Activated naive CD4-positive, alpha-beta T cell treated with Interleukin-2 at 50 U/mL for 16 hours (primary cell): Measurements from ENCODE around the gene ST3GAL5.
"Not testable (repeated sequence)": the region's sequence is repeated elsewhere in the genome, so short reads cannot be mapped to it uniquely, and the experiment has no call there.

Source experiments
- DNase-seq: peaks from one replicate; pipeline ENCODE4 v3.0.0-alpha.2; 2020

Gene ST3GAL5

DNA sequence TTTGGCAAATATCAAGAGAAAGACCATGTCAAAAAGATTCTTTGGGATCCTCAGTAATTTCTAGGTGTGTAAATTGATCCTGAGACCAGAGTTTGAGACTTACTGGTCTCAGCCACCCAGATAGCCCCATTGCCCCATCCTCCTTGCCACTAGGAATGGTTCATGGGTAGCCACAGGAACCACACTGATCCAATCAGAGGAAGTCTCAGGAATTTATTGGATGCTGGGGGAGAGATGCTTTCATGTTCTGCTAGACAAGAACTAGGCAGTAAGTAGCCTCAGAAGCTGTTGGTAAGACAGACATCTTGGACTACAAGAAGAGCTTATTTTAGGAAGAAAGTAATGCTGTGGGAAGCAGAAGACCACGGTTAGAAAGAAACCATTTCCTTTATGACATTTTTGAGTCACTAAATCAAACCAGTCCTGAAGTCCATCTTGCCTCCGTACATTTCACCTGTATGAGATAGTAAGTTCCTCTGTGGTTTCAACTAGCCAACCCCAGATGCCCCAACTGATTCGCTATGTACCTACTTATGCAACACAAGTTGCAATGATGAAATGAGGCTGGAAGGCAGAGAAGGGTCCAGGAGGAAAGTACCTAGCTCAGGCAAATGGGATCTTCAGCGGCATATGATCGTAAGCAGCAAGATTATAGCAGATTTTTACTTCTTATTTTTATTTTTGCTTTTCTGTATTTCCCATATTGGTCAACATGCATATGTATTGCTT is 3.6 kb upstream of the ST3GAL5 start:
- no peak for DNase-seq

DNA sequence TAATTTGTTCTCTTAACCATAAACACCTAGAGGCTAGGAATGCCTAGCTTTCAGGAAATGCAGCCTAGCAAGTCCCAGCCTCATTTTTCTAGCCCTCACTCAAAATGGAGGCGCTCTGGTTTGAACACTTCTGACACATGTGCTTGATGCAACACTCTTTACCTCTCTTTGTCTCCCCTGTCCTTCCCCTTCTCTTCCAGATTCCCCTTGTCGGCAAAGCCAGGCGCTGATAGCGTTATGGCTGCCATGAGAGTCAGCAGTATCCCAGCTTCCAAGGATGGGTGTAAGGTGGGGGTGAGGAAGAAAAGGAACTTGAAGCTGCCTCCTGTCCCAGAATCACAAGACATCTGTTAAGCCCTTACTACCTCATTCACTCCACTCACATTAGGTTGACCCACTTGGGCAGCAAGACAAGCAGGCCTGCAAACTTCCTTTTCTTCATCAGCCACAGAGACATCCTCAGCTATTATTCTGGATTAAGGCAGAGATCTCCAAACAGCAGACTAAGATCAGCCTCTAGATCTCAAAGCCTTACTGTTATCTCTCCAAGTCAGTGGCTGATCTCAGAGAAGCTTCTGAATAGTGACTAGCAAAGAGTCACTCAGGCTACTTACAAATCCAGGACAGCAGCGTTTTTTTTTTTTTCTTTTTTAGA is 1.9 kb upstream of the ST3GAL5 start:
- DNase-seq: no peak

DNA sequence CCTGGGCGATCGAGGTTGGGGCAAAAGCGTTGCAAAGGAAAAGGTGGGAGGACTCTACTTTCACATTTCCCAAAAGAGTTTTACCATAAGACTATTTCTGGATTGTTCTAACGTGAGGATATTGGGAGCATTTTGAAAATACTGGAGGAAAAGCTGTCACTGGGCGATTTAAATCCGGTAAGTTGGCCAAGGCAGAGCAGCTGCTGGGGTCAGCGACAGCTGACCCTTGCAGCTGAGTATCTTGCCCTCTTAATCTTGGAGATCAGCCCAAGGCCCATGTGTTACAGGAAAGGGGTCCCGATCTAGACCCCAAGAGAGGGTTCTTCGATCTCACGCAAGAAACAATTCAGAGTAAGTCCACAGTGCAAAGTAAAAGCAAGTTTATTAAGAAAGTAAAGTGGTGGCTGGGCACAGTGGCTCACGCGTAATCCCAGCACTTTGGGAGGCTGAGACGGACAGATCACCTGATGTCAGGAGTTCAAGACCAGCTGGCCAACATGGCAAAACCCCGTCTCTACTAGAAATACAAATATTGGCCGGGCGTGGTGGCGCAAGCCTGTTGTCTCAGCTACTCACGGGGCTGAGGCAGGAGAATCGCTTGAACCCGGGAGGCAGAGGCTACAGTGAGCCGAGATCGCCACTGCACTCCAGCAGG is 964 bp upstream of the ST3GAL5 start:
- no peak for DNase-seq

DNA sequence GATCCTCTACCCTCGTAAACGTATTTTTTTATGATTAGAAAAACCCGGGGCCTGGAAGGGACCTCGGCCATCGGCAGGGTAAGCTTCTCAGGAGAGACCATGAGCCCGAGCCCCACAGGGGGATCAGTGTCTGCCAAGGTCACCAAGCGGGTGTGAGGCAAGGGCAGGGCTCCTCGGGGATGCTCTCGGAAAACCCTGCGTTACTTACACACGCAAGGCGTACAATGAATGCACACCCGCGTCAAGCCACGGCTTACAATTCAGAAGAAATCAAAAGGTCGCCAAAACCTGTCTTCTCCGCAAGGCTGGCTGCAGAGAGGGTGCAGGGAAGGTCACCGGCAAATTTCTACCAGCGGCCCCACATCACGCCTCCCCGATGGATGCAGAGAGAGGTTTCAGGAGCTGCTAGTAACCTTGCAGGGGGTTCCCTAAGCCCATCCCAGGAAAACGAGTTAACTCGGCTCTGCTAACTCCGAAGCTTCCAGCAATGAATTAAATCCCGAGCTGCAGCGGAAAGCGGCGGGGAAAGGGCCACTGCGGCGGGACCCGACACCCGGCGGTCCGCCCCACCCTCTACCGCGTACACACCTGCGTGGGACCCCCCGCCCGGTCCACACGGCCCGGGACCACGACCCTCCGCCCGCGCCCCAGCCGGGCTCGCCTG is 638 bp downstream of the ST3GAL5 start:
- DNase-seq: peak; percentile 52

DNA sequence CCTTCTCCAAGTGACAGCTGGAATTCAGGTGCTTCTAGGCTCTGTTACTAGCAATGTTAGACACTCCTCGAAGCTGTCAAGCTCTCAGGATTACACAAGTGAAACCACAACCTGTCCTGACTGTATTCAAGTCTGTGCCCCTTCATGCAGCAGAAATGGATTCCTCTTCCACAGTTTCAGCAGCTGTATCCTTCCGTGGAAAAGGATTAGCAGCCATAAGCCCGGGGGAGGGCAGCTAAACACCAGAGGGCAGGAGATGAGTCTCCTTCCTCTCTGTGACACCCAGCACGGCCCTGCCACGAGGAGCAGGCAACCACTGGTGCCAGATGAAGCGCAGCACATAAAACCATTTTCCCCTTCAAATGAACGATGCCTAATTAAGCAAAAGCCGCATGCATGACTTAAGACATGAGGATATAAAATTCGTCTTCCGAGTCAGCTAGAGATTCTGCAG is 1.2 kb downstream of the ST3GAL5 start:
- peak; percentile 53 for DNase-seq

DNA sequence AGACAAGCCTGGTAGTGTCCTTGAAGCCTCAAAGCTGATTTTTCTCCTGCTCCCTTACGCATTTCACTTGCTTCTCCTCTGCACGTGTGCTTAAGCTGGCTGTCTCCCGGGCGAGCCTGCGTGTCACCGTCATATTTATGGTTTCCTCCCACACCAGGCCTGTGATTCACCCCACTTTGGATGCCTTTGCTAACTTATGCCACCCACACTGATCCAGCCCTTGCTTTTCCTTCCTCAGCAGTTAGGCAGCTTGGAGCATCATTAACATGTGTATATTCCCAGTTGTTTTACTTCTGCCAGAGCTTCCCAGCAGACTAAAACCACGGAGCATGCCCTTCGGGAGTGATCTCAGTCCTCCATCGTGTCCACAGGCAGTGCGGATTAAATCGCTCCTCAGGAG is 2.2 kb downstream of the ST3GAL5 start:
- peak; percentile 73 for DNase-seq

DNA sequence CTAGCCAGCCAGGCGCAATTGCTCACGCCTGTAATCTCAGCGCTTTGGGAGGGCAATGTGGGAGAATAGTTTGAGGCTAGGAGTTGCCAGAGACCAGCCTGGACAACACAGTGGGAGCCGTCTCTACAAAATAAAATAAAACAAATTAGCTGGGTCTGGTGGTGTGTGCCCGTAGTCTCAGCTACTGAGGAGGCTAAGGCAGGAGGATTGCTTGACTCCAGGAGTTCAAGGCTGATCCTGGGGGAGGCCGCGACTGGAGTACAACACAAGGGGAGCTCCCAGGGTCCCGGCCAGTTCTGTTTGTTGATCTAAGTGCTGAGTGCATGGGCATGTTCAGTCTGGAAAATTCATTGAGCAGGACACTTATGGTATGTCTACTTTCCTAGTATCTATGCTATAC is 2.6 kb downstream of the ST3GAL5 start:
- DNase-seq: no peak

DNA sequence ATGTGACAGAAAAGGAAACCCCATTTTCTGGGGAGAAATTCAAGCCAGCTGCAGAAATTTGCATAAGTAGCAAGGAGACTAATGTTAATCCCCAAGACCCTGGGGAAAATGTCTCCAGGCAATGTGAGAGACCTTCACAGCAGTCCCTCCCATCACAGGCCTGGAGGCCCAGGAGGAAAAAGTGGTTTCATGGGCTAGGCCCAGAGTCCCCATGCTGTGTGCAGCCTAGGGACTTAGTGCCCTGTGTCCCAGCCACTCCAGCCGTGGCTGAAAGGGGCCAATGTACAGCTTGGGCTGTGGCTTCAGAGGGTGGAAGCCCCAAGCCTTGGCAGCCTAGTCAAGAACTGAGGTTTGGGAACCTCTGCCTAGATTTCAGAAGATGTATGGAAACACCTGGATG is 7.0 kb downstream of the ST3GAL5 start:
- DNase-seq: not testable (repeated sequence)

DNA sequence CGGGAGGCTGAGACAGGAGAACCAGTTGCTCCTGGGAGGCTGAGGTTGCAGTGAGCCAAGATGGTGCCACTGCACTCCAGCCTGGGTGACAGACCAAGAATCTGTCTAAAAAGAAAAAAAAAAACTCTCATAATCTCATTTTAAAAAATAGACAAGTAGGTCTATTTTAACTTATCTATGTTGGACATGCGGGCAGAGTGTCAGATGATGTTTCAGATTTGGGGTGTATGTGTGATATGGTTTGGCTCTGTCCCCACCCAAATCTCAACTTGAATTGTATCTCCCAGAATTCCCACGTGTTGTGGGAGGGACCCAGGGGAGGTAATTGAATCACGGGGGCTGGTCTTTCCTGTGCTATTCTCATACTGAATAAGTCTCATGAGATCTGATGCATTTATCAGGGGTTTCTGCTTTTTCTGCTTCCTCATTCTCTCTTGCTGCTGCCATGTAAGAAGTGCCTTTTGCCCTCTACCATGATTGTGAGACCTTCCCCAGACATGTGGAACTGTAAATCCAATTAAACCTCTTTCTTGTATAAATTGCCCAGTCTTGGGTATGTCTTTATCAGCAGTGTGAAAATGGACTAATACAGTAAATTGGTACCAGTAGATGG is 8.0 kb downstream of the ST3GAL5 start:
- not testable (repeated sequence) for DNase-seq

DNA sequence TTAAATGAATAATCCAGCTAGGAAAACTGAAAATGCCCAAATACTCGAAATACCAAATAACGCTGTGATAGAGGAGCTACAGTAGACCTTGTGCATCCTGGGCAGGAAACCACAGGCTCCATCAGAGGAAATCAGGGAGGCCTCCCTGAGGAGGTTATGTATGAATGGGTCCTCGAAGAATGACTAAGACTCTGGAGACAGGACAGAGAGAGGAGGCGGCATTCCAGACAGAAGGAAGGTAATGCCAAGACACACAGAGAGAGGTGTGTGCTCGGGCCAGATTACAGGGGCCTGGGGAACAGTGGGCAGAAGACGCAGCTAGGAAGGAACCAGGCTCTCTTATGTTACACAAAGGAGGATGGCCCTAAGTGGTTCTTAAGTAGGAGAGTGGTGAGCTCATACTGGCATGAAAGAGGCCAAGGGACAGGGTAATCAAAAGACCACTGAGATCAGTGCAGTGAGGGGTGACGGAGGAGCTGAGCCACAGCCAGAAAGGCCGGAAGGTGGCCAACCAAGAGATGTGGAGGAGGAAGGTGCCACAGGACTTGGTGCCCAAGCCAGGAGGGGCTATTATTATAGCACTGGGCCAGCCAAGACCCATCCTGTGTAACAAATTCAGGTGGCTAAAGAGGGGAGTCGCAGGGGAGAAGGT is 9.9 kb downstream of the ST3GAL5 start:
- DNase-seq: no peak

DNA sequence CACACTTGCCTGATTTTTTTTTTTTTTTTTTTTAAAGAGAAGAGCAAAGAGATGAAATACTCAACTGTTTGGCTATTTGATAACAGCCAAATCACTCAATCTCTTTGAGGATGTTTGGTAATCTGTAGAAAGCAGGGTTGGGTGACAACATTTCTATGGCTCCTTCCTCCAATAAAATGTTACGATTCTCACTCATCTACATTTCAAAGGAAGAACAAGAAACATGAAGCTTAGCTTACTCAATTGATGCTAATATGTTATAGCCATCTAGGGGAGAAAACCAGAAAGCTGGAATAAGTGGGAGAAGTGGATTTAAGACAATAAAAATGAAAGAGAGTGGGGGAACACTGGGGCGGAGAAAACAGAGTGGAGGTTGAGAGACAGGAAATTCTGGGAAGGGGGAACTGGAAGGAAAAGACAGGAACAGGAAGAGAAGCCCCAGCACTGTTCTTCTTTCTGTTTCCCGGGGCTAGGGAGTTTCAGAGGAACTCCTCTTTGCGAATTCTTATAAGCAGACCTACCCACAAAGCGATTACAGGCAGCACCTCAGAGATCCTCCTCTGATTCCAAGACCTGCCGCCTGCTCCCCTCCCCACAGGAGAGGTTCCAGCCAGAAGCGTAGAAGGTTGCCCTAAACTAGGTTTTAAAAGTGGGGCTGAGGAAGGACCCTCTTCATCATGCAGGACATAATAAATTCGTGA is 13.3 kb downstream of the ST3GAL5 start:
- DNase-seq: no peak

DNA sequence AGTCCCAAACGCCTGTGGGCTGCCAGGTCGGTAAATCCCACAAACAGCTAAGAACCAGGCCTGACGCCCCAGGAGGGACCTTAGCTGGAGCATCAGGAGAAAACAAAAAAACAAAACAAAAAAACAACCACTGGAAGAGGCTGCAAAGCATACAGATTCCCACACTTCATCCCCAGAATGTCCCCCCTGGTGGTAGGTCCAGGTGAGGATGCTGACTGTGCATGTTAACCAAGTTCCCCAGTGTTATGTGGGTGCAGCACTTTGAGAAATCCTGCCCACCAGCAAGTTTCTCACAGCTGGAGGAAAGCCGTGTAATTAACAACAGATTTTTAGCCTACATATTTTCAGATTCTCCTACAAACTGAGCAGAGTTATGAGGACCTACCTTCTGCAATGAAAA is 15.1 kb downstream of the ST3GAL5 start:
- DNase-seq: no peak

DNA sequence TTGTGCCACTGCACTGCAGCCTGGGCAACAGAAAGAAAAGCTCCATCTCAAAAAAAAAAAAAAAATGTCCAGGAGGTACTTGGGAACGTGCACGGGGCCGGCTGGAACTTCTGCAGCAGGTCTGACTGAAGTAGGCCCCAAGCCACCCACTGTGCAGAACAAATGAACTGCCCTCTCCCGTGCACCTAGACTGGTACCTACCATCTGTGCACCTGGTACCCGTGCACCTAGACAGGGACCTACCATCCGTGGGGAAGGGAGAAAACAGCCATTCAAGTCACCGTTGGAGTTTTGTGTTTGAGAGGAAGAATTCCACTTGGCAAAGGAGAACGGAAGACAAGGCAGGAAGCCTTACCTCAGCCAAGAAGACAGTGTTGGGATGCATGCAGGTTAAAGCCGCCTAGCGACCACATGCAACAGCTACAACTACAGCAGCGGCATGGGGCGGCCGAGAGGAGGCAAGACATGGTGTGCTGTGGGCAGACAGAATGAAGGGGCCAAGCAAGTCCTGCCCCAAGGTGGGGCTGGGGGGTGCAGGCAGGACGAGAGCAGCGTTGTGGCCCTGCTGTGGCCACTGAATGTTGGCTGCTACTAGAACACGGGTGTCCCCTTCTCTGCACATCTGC is 16.1 kb downstream of the ST3GAL5 start:
- no peak for DNase-seq

DNA sequence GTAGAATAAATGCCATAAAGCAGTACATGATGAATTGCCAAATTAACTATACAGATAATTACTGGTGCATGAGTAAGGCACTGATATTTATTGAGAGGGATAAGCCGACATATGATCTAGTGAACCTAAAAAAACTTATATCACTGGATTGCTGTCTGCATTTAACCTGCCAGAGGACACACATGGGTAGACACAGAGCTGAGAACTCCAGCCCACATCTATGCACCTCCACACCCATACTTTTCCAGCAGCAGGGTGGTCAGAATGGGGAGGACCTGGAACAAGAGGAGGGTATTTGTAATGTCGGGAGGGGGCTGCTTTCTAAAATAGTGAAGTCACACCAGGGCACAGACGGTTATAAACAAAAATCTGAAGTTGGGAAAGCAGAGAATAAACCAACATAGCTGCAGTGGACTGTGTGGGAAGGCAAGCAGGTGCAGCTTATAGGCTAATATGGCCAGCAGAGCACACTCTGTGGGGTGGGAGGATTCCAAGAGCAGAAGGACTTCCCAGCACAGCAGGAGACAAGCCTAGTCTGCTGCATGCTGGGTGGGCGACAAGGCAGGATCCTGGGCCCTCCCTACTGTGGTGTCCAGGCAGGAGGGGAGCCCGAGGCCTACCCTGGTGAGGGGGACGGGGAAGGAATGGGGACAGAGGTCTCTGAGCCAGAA is 17.2 kb downstream of the ST3GAL5 start:
- no peak for DNase-seq

DNA sequence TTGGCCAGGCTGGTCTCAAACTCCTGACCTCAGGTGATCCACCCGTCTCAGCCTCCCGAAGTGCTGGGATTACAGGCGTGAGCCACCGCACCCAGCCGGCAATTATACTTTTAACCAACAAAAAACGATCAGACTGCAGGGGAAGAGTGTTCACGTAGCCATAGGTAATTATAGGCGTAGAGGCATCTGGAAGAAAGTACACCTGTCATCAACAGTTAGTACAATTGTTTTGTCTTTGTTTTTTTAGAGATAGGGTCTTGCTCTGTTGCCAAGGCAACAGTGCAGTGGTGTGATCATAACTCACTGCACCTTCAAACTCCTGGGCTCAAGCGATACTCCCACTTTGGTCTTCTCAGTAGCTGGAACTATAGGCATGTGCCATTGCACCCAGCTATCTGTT is 20.0 kb downstream of the ST3GAL5 start:
- DNase-seq: no peak

DNA sequence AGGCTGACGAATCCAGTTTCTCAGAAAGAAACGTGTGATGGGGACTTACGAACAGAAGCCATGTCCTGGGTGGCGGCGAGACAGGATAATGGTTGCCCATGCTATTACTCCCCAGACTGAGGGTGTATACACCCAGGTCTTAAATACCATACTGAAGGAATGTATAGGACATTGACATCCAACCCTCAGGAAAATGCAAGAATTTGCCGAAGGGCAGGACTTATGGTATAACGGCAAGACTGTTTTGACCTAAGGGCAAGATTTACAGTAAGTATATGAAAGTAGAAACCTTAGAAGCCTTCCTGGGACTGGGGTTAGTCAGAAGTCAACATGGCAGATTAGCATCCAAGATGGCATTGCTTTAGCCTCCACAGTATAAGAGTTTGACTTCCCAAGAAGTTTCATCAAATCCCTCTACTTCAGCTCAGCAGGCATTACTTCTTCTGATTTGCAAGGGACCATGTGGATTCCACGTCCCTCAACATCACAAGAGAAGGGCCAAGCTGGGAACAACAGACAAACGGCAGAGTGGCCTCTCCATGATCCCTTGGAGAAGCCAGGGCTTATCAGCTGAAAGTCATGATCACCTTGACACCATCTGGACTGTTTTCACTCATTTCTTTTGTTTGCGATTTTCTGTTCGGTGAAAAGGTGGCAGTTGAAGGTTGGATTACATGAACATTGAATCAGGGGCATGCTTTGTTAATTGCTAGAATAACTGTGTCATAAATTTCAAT is 21.1 kb downstream of the ST3GAL5 start:
- DNase-seq: no peak

DNA sequence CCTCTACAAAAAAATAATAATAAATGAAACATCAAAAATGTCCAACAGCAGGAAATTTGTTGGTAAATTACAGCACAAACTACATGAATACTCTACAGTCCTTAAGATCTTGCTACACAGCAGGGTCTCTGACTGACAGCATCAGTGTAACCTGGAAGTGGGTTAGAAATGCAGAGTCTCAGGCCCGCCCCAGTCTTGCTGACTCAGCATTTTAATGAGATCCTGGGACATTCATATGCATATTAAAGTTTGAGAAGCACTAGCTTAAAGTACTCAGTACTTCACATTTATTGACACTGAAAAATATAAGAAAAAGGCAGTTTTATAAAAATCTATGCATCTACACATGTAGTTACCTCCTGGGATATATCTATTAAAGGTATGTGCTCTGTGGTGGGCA is 21.7 kb downstream of the ST3GAL5 start:
- no peak for DNase-seq

DNA sequence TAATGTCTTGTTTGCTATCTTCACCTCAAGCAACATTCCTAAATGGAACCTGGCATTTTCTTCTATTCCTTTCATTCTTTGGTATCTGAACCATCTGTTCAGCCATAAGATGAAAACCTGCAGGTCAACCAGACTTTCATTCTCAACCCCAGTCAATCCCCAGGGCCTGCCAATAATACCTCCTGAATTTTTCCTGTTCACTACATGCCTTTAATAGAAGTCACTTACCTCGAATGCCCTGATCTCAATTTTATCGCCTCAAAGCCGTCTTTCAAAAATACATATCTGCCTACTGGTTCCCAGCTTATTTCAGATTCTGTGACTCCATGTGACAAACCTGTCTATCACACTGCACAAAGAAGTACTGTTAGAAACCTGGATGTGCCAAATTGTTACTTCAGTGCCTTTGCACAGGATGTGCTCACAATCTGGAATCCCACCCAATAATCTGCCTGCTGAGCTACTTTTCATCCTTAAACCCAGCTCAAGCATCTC is 22.6 kb downstream of the ST3GAL5 start:
- DNase-seq: no peak

DNA sequence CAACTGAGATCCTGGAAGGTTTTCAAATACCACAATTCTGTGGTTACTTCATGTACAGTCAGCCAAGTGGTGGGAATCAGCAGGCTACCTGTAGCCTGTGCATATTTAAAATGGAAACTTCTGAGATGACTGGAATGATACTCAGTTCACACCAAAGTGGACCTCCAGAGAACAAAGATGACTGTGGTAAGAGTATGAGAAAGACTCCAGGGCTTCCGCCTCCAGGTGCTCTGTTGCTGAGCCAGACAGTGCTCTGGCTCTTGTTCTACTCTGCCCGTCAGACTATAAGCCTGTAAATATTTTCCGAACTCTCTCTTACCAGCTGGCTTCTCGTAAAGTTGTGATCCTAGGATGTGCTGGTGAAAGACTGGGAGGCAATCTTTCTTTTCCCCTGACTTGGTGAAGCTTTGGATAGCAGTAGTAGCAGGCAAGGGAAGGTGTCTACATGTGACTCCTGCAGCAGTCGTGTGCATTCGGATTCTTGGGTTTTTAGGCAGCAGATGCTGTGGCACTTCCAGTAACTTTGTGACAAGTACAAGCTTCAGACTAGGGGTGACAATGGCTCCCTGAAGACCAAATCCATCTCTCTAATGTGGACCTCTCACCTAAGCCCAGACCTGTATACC is 23.1 kb downstream of the ST3GAL5 start:
- DNase-seq: peak; percentile 61
